ENCODE data around the gene TRIM56.
"Not testable (repeated sequence)": the region's sequence is repeated elsewhere in the genome, so short reads cannot be mapped to it uniquely, and the experiment has no call there.

Gene TRIM56

GRCh38 chr7:101089876-101090275 lies 4.6 kb downstream of the TRIM56 start:
- Histone ChIP-seq H3K27me3 (ENCODE audit: control insufficient read depth in 1 of 2, insufficient read depth in 2 of 2, low read length in 2 of 2) (no peaks in the 10 kb centered on the region), H3K27ac (ENCODE audit: low read depth, low read length) (no peak overlapping the region), H3K36me3 (ENCODE audit: control insufficient read depth in 1 of 2, insufficient read depth in 2 of 2, low read length in 2 of 2) (peaks cover 6 to 39% of the 10 kb centered on the region in 2 donors), H3K9me3 (ENCODE audit: control insufficient read depth in 1 of 2, low read length in 2 of 2) (no peaks in the 10 kb centered on the region), H3K9ac (ENCODE audit: low read depth in 1 of 2, low read length in 2 of 2) (no peak overlapping the region), H3K4me3 (ENCODE audit: low read depth in 1 of 2, low read length in 2 of 2) (no peak overlapping the region), H3K4me1 (ENCODE audit: control insufficient read depth in 1 of 2, insufficient read depth in 2 of 2, low read length in 2 of 2) (peaks cover 8 to 22% of the 10 kb centered on the region in 2 donors)

- H3K9me3 ChIP-seq (ENCODE audit: control insufficient read depth in 1 of 2, low read length in 2 of 2); H3K9ac ChIP-seq (ENCODE audit: low read depth in 1 of 2, low read length in 2 of 2); H3K27me3 ChIP-seq (ENCODE audit: control insufficient read depth in 1 of 2, insufficient read depth in 2 of 2, low read length in 2 of 2); H3K4me3 ChIP-seq (ENCODE audit: low read depth in 1 of 2, low read length in 2 of 2); H3K27ac ChIP-seq (ENCODE audit: low read depth, low read length): not testable (repeated sequence)
- Histone ChIP-seq H3K36me3 (ENCODE audit: control insufficient read depth in 1 of 2, insufficient read depth in 2 of 2, low read length in 2 of 2) (peaks cover 6 to 31% of the 10 kb centered on the region in 2 donors), H3K4me1 (ENCODE audit: control insufficient read depth in 1 of 2, insufficient read depth in 2 of 2, low read length in 2 of 2) (peaks cover 0 to 13% of the 10 kb centered on the region in 2 donors)
Observed at GRCh38 chr7:101092266-101092905, 7.1 kb downstream of the TRIM56 start.

GRCh38 chr7:101093906-101094305 lies 8.6 kb downstream of the TRIM56 start:
- Histone ChIP-seq H3K9me3 (ENCODE audit: control insufficient read depth in 1 of 2, low read length in 2 of 2) (no peaks in the 10 kb centered on the region), H3K36me3 (ENCODE audit: control insufficient read depth in 1 of 2, insufficient read depth in 2 of 2, low read length in 2 of 2) (peaks cover 2 to 16% of the 10 kb centered on the region in 2 donors), H3K4me3 (ENCODE audit: low read depth in 1 of 2, low read length in 2 of 2) (no peak overlapping the region), H3K9ac (ENCODE audit: low read depth in 1 of 2, low read length in 2 of 2) (no peak overlapping the region), H3K4me1 (ENCODE audit: control insufficient read depth in 1 of 2, insufficient read depth in 2 of 2, low read length in 2 of 2) (peaks cover 0 to 13% of the 10 kb centered on the region in 2 donors), H3K27me3 (ENCODE audit: control insufficient read depth in 1 of 2, insufficient read depth in 2 of 2, low read length in 2 of 2) (peaks cover 0 to 3% of the 10 kb centered on the region in 2 donors), H3K27ac (ENCODE audit: low read depth, low read length) (no peak overlapping the region)

- H3K9ac ChIP-seq (ENCODE audit: low read depth in 1 of 2, low read length in 2 of 2), result no peak overlapping the region
- no peak overlapping the region for H3K27ac ChIP-seq (ENCODE audit: low read depth, low read length)
- H3K4me1 ChIP-seq (ENCODE audit: control insufficient read depth in 1 of 2, insufficient read depth in 2 of 2, low read length in 2 of 2), result peaks cover 0 to 10% of the 10 kb centered on the region in 2 donors
- no peaks in the 10 kb centered on the region for H3K9me3 ChIP-seq (ENCODE audit: control insufficient read depth in 1 of 2, low read length in 2 of 2)
- peaks cover 0 to 3% of the 10 kb centered on the region in 2 donors for H3K27me3 ChIP-seq (ENCODE audit: control insufficient read depth in 1 of 2, insufficient read depth in 2 of 2, low read length in 2 of 2)
- no peak overlapping the region for H3K4me3 ChIP-seq (ENCODE audit: low read depth in 1 of 2, low read length in 2 of 2)
- peaks cover 2 to 12% of the 10 kb centered on the region in 2 donors for H3K36me3 ChIP-seq (ENCODE audit: control insufficient read depth in 1 of 2, insufficient read depth in 2 of 2, low read length in 2 of 2)
Observed at GRCh38 chr7:101094376-101094775, 9.1 kb downstream of the TRIM56 start.

GRCh38 chr7:101094791-101095375 lies 9.6 kb downstream of the TRIM56 start:
- Histone ChIP-seq H3K27ac (ENCODE audit: low read depth, low read length) (no peak overlapping the region), H3K9ac (ENCODE audit: low read depth in 1 of 2, low read length in 2 of 2) (no peak overlapping the region), H3K9me3 (ENCODE audit: control insufficient read depth in 1 of 2, low read length in 2 of 2) (no peaks in the 10 kb centered on the region), H3K27me3 (ENCODE audit: control insufficient read depth in 1 of 2, insufficient read depth in 2 of 2, low read length in 2 of 2) (peaks cover 0 to 3% of the 10 kb centered on the region in 2 donors), H3K4me1 (ENCODE audit: control insufficient read depth in 1 of 2, insufficient read depth in 2 of 2, low read length in 2 of 2) (peaks cover 0 to 8% of the 10 kb centered on the region in 2 donors), H3K4me3 (ENCODE audit: low read depth in 1 of 2, low read length in 2 of 2) (no peak overlapping the region), H3K36me3 (ENCODE audit: control insufficient read depth in 1 of 2, insufficient read depth in 2 of 2, low read length in 2 of 2) (peaks cover 2 to 7% of the 10 kb centered on the region in 2 donors)

GRCh38 chr7:101096331-101096956 lies 11.2 kb downstream of the TRIM56 start:
- no peaks in the 10 kb centered on the region for H3K9me3 ChIP-seq (ENCODE audit: control insufficient read depth in 1 of 2, low read length in 2 of 2)
- H3K4me3 ChIP-seq (ENCODE audit: low read depth in 1 of 2, low read length in 2 of 2), result no peak overlapping the region
- H3K9ac ChIP-seq (ENCODE audit: low read depth in 1 of 2, low read length in 2 of 2), result no peak overlapping the region
- peaks cover 0 to 11% of the 10 kb centered on the region in 2 donors for H3K27me3 ChIP-seq (ENCODE audit: control insufficient read depth in 1 of 2, insufficient read depth in 2 of 2, low read length in 2 of 2)
- H3K4me1 ChIP-seq (ENCODE audit: control insufficient read depth in 1 of 2, insufficient read depth in 2 of 2, low read length in 2 of 2), result peaks cover 0 to 14% of the 10 kb centered on the region in 2 donors
- H3K36me3 ChIP-seq (ENCODE audit: control insufficient read depth in 1 of 2, insufficient read depth in 2 of 2, low read length in 2 of 2), result no peaks in the 10 kb centered on the region
- H3K27ac ChIP-seq (ENCODE audit: low read depth, low read length), result no peak overlapping the region

- no peak overlapping the region for H3K27ac ChIP-seq (ENCODE audit: low read depth, low read length)
- no peaks in the 10 kb centered on the region for H3K9me3 ChIP-seq (ENCODE audit: control insufficient read depth in 1 of 2, low read length in 2 of 2)
- H3K9ac ChIP-seq (ENCODE audit: low read depth in 1 of 2, low read length in 2 of 2), result no peak overlapping the region
- peaks cover 0 to 11% of the 10 kb centered on the region in 2 donors for H3K27me3 ChIP-seq (ENCODE audit: control insufficient read depth in 1 of 2, insufficient read depth in 2 of 2, low read length in 2 of 2)
- H3K36me3 ChIP-seq (ENCODE audit: control insufficient read depth in 1 of 2, insufficient read depth in 2 of 2, low read length in 2 of 2), result no peaks in the 10 kb centered on the region
- H3K4me3 ChIP-seq (ENCODE audit: low read depth in 1 of 2, low read length in 2 of 2), result no peak overlapping the region
- H3K4me1 ChIP-seq (ENCODE audit: control insufficient read depth in 1 of 2, insufficient read depth in 2 of 2, low read length in 2 of 2), result peaks cover 0 to 14% of the 10 kb centered on the region in 2 donors
Observed at GRCh38 chr7:101096957-101097347, 11.7 kb downstream of the TRIM56 start.

GRCh38 chr7:101097561-101097960 lies 12.3 kb downstream of the TRIM56 start:
- Histone ChIP-seq H3K9ac (ENCODE audit: low read depth in 1 of 2, low read length in 2 of 2) (no peak overlapping the region), H3K27ac (ENCODE audit: low read depth, low read length) (no peak overlapping the region), H3K36me3 (ENCODE audit: control insufficient read depth in 1 of 2, insufficient read depth in 2 of 2, low read length in 2 of 2) (no peaks in the 10 kb centered on the region), H3K27me3 (ENCODE audit: control insufficient read depth in 1 of 2, insufficient read depth in 2 of 2, low read length in 2 of 2) (peaks cover 0 to 11% of the 10 kb centered on the region in 2 donors), H3K4me1 (ENCODE audit: control insufficient read depth in 1 of 2, insufficient read depth in 2 of 2, low read length in 2 of 2) (peaks cover 0 to 15% of the 10 kb centered on the region in 2 donors), H3K9me3 (ENCODE audit: control insufficient read depth in 1 of 2, low read length in 2 of 2) (no peaks in the 10 kb centered on the region), H3K4me3 (ENCODE audit: low read depth in 1 of 2, low read length in 2 of 2) (no peak overlapping the region)

GRCh38 chr7:101099969-101100781 lies 14.9 kb downstream of the TRIM56 start:
- H3K4me1 ChIP-seq (ENCODE audit: control insufficient read depth in 1 of 2, insufficient read depth in 2 of 2, low read length in 2 of 2), result peaks cover 5 to 22% of the 10 kb centered on the region in 2 donors
- H3K9ac ChIP-seq (ENCODE audit: low read depth in 1 of 2, low read length in 2 of 2), result no peak overlapping the region
- H3K4me3 ChIP-seq (ENCODE audit: low read depth in 1 of 2, low read length in 2 of 2), result no peak overlapping the region
- no peak overlapping the region for H3K27ac ChIP-seq (ENCODE audit: low read depth, low read length)
- H3K27me3 ChIP-seq (ENCODE audit: control insufficient read depth in 1 of 2, insufficient read depth in 2 of 2, low read length in 2 of 2), result peaks cover 0 to 11% of the 10 kb centered on the region in 2 donors
- H3K36me3 ChIP-seq (ENCODE audit: control insufficient read depth in 1 of 2, insufficient read depth in 2 of 2, low read length in 2 of 2), result no peaks in the 10 kb centered on the region
- no peaks in the 10 kb centered on the region for H3K9me3 ChIP-seq (ENCODE audit: control insufficient read depth in 1 of 2, low read length in 2 of 2)
